ENCODE measurements around the gene SBSN.
"Not testable (repeated sequence)": the region's sequence is repeated elsewhere in the genome, so short reads cannot be mapped to it uniquely, and the experiment has no call there.

SBSN gene

GRCh38 chr19:35500611-35501010 is 27.5 kb downstream of the SBSN start:
- DNase-seq, result no peak

- no peak for DNase-seq
Observed at GRCh38 chr19:35498984-35499527, 29.1 kb downstream of the SBSN start.

- no peak for DNase-seq
Observed at GRCh38 chr19:35498220-35498619, 29.9 kb downstream of the SBSN start.

- no peak for DNase-seq
Observed at GRCh38 chr19:35497406-35497805, 30.7 kb downstream of the SBSN start.

GRCh38 chr19:35495107-35496064 is 32.7 kb downstream of the SBSN start:
- peak; percentile 3 for DNase-seq

GRCh38 chr19:35493971-35494370 is 34.1 kb downstream of the SBSN start:
- no peak for DNase-seq

GRCh38 chr19:35491836-35492360 is 36.2 kb downstream of the SBSN start:
- DNase-seq, result no peak

GRCh38 chr19:35490364-35490763 is 37.7 kb downstream of the SBSN start, which contains the start of gene KRTDAP:
KRTDAP (minus strand) TSS chr19:35490464; CDS start chr19:35490442, 22 bp downstream.
- no peak for DNase-seq

GRCh38 chr19:35488677-35489076 is 39.4 kb downstream of the SBSN start:
- no peak for DNase-seq

GRCh38 chr19:35487656-35488182 is 40.4 kb downstream of the SBSN start:
- no peak for DNase-seq

GRCh38 chr19:35486268-35486708 is 41.8 kb downstream of the SBSN start:
- DNase-seq, result no peak

- DNase-seq, result no peak
Observed at GRCh38 chr19:35484252-35485036, 43.7 kb downstream of the SBSN start.

- no peak for DNase-seq
Observed at GRCh38 chr19:35483089-35483488, 45.0 kb downstream of the SBSN start.

GRCh38 chr19:35478794-35479677 is 49.1 kb downstream of the SBSN start:
- no peak for DNase-seq

- DNase-seq, result no peak
Observed at GRCh38 chr19:35476149-35476548, 52.0 kb downstream of the SBSN start.

GRCh38 chr19:35474594-35474993 is 53.5 kb downstream of the SBSN start:
- not testable (repeated sequence) for DNase-seq

- no peak for DNase-seq
Observed at GRCh38 chr19:35474104-35474503, 54.0 kb downstream of the SBSN start.

All from NCI-H510A treated with DMSO at 0.1 percent for 48 hours (cell line).